Measurements from ENCODE around the gene ARID5B.

The ARID5B gene

GRCh38 chr10:62057850-62058249, 156.4 kb downstream of the ARID5B start:
- DNase-seq = no peak

DNA sequence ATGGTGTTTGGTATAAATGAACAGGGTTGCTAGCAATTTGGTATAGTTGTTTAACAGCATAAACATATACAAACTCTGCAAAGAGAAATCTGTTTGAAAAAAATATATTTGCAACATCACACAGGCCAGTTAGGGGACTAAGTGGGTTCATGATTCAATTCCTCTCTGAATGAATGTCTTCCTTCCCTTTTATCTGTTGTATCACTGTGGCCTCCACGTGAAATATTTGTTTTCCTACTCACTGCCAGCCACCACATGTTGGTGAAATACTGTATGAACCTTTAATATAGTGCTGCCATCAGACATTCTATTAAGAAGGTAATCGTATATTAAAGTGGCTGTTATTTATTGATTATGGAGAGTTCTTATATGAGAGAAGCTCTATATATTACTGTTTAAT, 157.0 kb downstream of the ARID5B start:
- no peak for DNase-seq

GRCh38 chr10:62058896-62059216, 157.4 kb downstream of the ARID5B start:
- DNase-seq = no peak

GRCh38 chr10:62059217-62059920, 157.9 kb downstream of the ARID5B start:
- no peak for DNase-seq

DNA sequence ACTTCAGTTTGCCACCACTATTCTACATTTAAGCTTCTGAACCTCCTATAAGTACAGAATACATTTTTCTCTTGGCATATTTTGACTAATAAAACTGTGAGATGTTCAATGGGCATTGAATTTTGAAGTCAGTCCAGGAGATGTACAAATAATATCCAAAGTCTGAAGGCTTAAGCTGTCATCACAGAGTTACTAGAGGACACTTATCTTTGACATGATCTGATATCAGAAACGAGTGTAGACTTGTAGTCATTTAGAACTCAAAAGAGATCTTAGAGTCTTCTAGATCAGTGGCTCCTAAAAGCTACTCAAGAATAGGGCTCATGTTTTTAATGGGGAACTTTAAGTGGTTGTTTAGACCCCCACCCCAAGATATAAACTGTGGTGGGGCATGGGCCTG, 160.5 kb downstream of the ARID5B start:
- DNase-seq = no peak

GRCh38 chr10:62062752-62063512, 161.4 kb downstream of the ARID5B start:
- no peak for DNase-seq

- no peak for DNase-seq
Measured at GRCh38 chr10:62063795-62064472, 162.4 kb downstream of the ARID5B start.

- no peak for DNase-seq
Measured at GRCh38 chr10:62067560-62067959, 166.1 kb downstream of the ARID5B start.

DNA sequence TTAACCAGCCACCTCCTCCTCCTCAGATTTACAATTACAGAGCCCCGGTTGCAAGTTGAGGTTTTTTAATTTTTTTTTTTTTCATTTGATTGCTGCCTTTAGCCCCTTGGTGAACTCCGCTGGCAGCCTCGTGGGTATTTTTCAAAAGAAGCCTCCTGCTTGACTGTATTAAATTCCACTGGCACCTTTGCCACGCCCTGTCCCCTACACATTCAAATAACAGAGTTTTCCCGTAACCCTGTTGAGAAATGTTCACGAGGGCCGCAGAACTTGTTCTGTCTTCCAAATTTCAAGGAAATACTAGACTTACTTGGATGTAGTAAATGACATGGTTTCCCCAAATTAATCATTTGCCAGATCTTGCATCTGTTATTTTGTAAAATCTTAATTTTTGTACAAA, 167.0 kb downstream of the ARID5B start:
- DNase-seq = no peak

DNA sequence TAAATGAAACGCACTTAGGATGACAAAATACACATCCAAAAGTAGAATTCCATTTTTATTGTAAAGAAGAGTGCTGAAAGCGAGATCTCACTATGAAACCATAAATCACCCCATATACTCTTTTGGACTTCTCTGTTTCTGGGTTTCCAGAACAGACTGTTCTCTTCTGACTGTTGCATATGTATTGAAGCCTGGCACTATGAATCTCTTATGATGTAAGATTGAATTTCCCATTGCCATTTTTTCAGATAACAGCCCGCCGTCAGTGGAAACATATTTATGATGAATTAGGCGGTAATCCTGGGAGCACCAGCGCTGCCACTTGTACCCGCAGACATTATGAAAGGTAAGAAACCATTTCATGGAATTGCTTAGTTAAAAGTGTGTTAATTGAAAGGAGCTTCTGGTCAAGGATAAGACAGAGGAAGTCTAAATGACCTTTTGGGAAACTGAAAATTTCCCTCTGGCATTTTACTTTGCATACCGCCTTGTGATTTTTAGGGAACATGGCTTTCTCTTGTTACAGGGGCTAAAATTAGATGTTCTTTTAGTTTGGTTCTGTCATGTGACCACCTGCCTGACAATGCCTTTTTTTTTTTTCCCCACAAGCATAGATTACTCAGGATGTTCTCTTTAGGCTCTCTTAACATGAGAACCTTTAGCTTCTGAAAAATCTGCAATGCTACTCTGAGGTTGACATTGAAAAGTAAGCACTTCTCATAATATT, 168.1 kb downstream of the ARID5B start:
- DNase-seq = no peak

- DNase-seq = no peak
Measured at GRCh38 chr10:62071846-62072281, 170.4 kb downstream of the ARID5B start.

- DNase-seq = no peak
Measured at GRCh38 chr10:62072901-62073300, 171.4 kb downstream of the ARID5B start.

DNA sequence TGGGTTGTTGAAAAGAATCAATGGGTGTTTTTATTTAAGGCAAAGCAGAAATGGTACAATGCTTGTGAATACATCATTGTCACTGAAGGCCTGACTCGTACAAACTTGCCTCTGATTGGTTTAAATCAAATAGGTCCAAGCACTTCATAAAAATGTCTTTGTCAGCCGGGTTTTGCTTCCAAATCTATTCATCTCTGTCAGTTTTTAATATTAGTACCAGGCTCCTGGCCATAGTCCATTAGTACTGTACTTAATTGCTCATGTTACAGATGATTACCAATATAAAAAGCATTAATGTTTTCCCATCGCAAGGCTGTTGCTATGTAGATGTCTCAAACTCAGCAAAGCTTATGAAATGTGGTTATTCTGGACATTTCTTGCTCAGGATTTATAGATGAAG, 171.9 kb downstream of the ARID5B start:
- DNase-seq = no peak

GRCh38 chr10:62075414-62075813, 173.9 kb downstream of the ARID5B start:
- DNase-seq = no peak

DNA sequence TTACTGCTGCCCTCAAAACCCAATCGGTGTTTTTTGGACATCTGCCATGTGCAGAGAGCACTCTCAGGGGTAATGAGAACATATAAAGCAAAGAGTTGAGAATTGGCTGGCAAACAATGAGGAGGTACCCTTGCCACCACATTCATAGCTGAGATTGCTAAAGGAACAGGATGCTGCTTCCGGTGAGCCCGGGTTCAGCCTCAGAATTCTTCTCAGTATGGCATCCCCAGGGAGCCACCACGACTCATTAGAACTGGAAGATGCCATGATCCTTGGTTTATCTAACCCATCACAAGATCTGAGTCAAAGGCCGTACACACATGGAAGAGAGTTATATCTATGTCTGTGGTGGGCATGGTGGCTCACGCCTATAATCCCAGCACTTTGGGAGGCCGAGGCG, 174.4 kb downstream of the ARID5B start:
- DNase-seq = no peak

DNA sequence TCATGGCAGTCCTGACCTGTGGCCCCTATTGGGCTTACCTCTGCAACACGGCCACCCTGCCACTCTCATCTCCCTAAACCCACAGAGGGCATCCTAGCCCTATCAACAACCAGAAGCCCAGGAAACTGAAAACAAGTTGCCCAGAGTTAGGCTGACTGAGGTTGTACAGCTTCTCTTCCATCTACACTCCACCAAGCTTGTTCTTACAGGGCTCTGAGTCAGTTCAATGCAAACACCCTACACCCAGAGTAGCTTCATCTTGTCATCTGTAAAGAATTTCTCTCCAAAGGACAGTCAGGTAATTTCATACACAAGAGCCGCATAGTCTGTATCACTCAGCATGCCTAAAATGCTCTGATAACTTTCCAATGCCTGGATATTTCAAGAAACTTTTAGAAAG, 175.4 kb downstream of the ARID5B start:
- no peak for DNase-seq

DNA sequence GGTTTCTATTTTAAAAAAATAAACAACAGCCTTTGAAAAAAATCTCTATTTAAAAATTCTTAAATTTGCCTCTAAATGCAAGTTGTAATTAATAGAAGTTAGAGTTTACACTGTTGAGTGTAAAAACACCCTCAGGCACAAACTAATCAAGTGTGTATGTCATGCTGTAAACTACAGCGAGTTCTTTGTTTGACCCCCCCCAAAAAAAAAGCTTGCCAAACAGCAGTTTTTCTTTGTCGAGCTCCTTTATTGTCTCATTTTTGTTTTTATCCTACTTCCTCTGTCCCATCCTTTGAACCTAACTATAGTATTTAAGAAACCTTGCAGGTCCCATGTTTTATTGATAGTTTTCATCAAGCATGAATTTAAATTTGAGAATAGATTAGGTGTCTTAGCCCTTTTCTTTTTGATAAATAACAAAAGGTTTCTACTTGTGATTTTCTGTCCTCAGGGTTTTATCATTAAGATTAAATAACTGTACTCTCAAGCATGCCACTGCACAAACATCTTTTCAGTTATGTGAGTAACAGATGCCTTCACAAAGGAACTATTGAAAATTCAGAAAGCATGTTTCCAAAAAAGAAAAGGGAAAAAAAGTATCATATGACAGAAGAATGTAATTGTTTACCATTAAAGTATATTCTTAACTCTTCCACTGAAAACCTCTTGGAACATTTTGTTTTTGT, 176.0 kb downstream of the ARID5B start:
- DNase-seq = no peak

DNA sequence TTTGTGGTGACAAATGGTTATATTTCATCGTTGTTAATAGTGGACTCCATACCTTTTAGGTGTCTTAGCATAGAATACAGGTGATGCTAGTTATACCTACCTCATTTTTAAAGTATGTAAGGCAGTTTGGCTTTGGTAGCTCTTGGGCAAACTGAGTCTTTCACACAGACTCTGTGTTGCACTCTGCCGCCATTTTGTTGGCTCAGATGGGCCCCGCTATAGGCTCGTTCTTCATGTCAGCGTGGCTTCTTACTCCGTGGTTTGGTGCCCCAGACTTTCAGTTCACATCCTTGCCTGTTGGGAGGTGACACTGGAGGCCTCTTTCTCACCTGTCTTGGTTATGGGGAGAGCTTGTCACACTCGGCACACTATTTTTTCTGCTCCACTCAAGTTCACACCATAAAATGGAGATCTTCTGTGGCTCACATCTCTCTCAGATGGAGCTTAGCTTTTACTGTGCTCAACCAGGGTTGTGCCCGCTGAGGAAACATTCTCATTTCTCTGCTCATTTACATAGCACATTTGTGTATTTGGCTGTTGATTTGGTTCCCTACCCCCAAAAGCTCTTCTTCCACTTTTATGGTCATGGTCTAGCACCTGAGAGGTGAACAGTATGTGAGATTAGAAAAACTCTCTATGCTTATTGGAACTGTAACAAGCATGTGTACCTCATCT, 178.5 kb downstream of the ARID5B start:
- DNase-seq = no peak

DNA sequence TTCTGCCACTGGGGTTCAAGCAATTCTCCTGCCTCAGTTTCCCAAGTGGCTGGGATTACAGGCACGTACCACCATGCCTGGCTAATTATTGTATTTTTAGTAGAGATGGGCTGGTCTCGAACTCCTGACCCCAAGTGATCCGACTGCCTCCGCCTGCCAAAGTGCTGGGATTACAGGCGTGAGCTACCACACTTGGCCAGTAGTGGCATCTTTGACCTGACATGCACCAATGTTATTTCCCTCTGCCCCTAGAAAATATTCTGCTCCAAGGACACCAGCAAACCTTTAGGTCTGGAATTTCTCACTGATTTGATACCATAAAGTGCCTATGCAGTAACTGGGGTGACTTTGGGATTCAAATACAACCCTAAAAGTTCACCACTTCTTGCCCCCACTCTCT, 179.4 kb downstream of the ARID5B start:
- no peak for DNase-seq

GRCh38 chr10:62081341-62082270, 180.1 kb downstream of the ARID5B start:
- DNase-seq = no peak

- no peak for DNase-seq
Measured at GRCh38 chr10:62082271-62082656, 180.8 kb downstream of the ARID5B start.

Measured in activated CD4-positive, CD25-positive, alpha-beta regulatory T cell treated with anti-CD3 and anti-CD28 coated beads, Interleukin-2, amount 50 U/mL, for 72 hours (primary cell).